ENCODE data around the gene CYFIP2.
"Not testable (repeated sequence)": the region's sequence is repeated elsewhere in the genome, so short reads cannot be mapped to it uniquely, and the experiment has no call there.

Gene CYFIP2

GRCh38 chr5:157415838-157416237 is 149.9 kb downstream of the CYFIP2 start:
- no peak for DNase-seq

DNA sequence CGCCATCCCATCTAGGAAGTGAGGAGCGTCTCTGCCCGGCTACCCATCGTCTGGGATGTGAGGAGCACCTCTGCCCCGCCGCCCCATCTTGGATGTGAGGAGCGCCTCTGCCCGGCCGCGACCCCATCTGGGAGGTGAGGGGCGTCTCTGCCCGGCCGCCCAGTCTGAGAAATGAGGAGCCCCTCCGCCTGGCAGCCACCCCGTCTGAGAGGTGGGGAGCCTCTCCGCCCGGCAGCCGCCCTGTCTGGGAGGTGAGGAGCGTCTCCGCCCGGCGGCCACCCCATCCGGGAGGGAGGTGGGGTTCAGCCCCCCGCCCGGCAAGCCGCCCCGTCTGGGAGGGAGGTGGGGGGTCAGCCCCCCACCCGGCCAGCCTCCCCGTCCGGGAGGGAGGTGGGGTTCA is 153.6 kb downstream of the CYFIP2 start:
- not testable (repeated sequence) for DNase-seq

DNA sequence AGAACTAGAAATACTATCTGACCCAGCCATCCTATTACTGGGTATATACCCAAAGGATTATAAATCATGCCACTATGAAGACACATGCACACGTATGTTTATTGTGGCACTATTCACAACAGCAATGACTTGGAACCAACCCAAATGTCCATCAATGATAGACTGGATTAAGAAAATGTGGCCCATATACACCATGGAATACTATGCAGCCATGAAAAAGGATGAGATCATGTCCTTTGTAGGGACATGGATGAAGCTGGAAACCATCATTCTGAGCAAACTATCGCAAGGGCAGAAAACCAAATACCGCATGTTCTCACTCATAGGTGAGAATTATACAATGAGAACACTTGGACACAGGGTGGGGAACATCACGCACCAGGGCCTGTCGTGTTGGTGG is 164.0 kb downstream of the CYFIP2 start:
- DNase-seq = not testable (repeated sequence)

DNA sequence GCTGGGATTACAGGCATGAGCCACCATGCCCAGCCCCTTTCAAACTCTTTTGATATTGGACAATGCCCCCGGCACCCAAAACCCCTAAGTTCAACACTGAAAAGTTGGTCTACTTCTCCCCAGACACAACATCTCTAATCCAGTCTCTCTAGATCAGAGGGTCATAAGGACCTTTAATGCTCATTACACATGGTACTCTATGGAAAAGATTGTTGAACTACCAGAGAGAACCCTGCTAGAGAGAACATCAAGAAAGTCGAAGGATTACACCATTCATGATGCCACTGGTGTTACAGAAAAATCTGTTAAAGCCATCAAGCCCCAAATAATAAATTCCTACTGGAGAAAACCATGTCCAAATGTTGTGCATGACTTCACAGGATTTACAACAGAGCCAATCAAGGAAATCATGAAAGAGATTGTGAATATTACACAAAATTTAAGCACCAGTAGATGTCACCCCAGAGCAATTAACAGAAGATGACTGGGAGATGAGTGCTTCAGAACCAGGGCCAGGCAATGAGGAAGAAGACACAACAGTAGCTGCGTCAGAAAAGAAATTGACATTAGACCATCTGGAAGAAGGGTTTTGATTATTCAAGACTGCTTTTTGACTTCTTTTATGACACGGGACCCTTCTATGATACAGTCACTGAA is 165.7 kb downstream of the CYFIP2 start:
- DNase-seq = no peak

- no peak for DNase-seq
These were observed 168.2 kb downstream of the CYFIP2 start for GRCh38 chr5:157434096-157434495.

- no peak for DNase-seq
These were observed 177.2 kb downstream of the CYFIP2 start for GRCh38 chr5:157443041-157443549.

DNA sequence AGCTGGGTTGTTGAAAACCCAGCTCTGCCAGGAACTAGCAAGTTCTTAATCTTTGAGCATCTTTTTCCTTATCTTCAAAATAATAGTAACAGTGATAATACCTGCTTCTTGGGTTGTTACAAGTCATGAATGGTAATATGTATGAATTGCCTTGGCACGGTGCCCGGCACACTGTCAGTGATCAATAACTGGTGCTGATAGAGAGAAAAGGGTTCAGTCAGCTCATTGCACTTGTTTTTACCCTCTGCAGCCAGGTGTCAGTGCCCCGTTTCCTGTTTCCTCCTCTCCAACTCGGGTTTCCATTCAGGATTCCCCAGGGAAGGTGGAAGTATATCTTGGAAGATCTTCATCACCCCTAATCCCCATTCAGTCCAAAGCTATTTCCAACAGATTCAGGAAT is 178.3 kb downstream of the CYFIP2 start:
- no peak for DNase-seq

Measured in NCI-H2029 (cell line).